GM21529 (cell line): ENCODE measurements around the gene HADHA.
"Not testable (repeated sequence)": the region's sequence is repeated elsewhere in the genome, so short reads cannot be mapped to it uniquely, and the experiment has no call there.

Source experiments
- ATAC-seq: cut with Tn5 transposase; IDR thresholded peaks from one replicate; pipeline ENCODE4 v1.9.1; 2021; ENCODE audit not compliant: unreplicated experiment

Gene HADHA

DNA sequence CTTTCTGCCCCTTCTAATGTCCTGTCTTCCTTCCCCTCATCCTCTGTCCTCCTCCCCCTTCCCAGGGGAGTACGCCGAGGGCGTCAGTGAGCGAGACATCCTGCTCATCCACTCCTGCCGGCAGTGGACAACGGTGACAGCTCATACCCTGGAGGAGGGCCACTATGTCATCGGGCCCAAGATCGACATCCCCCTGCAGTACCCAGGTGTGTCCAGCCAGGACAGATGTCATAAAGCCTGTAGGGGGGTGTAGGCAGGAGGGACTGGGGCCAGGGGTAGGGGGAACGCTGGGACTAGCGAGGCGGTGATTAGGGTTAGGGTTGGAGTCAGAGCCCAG, 68.2 kb downstream of the HADHA start:
- ATAC-seq, result no peak

- ATAC-seq, result no peak
These were observed 68.8 kb downstream of the HADHA start for GRCh38 chr2:26175466-26176278.

DNA sequence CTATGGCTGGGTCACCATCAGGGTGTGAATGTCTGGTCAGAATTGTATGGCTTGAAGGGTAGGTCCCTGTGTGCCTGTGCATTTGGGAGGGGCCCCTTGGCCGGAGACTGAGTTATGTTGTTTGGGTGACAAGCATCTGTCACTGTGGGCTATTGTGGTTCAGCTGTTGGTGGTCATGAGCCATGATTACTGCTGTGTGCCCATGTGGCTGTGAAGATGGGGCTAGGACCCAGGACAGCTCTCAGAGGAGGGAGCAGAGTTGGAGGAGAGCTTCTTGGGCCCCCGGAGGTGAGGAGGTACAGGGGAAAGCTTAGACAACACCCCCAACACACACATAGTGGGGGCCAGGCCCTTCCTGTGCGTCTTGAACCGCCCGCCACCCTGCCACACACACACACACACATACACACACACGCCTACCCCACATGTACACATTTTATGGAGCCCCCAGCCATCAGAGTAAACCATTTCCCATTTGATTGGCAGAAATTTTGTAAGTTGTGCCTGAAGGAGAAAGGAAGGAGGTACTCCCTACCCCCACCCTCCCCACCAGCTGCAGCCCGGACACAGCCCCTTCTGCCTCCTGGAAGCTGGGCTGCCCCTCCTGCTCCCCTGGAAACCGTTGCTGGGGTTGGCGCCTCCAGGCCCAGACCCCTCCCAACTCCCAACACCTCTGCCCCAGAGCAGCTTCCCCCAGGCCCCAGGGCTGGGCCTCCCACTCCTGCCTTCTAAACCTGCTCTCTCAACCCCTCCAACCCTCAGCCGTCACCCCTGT, 69.6 kb downstream of the HADHA start:
- ATAC-seq, result no peak

- ATAC-seq, result no peak
These were observed 70.5 kb downstream of the HADHA start for GRCh38 chr2:26173776-26174482.

DNA sequence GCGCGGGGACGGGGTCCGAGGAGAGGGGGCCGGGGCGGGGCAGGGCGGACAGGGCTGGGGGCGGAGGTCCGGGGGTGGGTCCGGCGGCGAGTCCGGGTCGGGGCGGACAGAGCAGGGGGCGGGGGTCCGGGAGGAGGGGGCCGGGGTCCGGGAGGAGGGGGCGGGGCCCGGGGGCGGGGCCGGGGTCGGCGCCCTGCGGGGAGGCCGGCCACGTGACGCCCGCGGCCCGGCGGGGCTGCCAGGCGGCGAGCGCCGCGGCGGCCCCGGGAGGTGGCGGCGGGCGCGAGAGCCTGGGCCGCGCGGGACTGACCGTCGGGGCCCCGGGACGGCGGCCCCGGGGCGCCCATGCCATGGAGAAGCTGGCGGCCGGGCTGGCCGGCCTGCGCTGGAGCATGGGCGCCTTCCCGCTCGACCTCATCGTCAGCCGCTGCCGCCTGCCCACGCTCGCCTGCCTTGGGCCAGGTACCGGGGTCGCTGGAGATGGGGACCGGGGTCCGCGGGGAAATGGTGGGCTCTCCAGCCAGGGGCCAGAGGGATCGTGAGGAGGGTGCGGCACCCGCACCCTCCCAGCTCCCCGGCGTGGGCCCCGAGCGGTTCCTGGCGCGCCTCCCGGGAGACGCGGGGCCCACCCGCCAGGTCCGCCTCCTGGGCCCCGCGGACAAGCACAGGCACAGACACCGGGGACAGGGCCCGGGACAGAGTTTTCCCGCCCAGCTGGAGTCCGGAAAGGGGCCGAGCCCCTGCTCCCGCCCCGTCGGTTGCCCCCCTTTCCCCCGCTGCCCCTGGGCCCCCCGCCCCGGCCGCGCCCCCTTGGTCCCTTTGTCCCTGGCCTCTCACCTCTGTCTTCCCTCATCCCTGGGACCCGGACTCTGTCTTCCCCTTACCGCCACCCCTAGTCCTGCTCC, 71.3 kb downstream of the HADHA start, which contains the start of gene GAREM2:
Gene GAREM2 (plus strand): TSS at position 218 of the 905 bp plus-strand sequence. CDS start 133 bp downstream, at position 351.
- ATAC-seq, result no peak

GRCh38 chr2:26172189-26172870, 72.1 kb downstream of the HADHA start:
- ATAC-seq, result no peak

DNA sequence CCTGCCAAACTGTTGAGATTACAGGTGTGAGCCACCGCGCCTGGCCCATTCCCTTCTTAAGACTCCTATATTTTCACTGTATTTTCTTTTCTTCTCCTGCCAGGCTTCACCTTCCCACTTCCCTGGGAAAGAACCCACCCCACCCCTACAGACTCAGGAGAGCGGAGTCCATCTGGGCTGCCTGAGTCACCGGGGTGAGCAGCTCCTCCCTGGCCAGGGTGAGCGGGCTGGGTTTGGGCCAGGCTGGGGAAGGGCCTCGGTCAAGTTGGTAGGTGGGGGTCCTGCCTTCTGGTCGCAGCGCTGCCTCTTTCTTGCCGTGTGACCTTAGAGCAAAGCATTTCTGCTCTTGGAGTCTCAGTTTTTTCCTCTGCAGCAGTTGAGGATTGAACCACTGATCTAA, 73.6 kb downstream of the HADHA start:
- ATAC-seq, result no peak

DNA sequence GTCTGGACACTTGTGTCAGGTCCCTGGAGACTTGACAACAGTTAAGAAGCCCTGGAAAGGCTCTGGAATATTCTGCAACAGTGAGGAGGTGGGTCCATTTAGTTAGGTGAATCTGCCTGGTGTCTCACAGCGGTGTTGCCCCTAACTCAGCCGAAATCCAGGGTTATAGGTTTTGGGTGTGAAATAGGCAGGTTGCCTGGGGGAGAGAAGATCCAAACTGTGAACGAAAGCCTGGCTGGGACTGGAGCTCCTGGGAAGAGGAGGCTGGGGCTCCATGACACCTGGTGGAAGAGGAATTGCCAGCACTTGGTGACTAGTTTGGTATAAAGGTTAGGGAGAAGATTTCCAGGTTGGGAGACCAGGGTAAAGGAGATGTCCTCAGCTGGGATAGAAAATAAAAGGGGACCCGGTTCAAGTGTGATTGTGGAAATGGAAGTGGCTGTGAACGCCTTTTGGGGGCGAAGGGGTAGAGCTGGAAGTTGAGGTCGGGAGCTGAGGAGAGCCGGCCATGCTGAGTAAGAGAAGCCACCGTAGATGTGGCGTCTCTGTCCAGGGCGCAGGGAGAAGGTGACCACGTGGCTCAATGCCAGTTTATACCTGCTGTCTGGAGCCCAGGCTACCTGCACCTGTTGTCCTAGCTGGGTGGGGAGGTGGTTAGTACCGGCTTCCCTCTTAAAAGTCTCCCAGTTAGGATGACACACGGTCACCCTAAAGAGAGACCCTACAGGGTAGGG, 74.6 kb downstream of the HADHA start:
- ATAC-seq, result no peak

DNA sequence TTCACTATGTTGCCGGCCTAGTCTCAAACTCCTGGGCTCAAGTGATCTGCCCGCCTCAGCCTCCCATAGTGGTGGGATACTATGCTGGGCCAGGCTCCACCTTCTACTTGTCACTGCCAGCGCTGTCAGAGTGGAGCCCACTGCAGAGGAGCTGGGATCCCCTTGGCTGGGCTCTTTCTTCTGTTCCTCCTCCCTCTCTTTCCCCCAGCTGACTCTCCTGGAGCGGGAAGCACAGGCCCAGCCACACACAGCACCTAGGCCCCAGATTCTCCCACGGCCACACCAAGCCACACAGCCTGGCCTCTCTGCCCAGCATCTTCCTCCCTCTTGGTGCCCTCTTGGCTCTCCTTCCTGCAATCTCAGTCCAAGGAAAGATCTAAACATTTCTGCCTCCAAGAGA, 75.2 kb downstream of the HADHA start:
- no peak for ATAC-seq

GRCh38 chr2:26168785-26169184, 75.6 kb downstream of the HADHA start:
- no peak for ATAC-seq

GRCh38 chr2:26166541-26166940, 77.9 kb downstream of the HADHA start:
- not testable (repeated sequence) for ATAC-seq

DNA sequence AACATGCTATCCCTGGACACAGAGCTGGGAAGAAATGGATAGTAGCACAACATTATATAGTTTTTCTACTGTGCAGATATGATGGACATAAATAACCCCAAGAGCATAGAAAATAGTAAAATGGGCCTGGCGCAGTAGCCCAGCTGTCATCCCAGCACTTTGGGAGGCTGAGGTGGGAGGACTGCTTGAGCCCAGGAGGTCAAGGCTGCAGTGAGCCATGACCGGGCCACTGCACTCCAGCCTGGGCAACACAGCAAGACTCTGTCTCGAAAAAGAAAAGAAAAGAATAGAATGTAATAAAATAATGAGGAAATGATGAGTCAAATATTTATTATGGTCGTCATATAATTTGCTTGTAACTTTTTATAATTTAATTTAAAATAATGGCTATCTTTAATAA, 79.0 kb downstream of the HADHA start:
- ATAC-seq, result no peak

DNA sequence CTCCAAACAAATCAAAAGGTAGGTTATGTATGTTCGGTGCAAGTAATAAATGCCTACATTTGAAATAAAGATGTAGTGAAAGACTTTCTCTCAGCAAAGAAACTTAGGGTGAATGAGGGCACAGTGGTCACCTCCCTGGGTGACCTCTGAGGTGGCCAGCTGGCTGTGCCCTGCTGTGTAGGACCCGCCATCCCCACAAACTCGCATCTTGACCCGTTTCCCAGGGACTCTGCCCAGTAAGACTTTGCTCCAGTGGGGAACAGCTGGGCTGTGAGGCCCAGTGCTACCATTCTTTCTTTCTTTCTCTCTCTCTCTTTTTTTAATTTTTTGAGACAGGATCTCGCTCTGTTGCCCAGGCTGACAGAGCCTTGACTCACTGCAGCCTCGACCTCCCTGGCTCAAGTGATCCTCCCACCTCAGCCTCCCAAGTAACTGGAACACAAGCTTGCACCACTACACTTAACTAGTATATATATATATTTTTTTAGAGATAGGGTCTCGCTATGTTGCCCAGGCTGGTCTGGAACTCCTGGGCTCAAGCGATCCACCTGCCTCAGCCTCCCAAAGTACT, 79.7 kb downstream of the HADHA start:
- no peak for ATAC-seq

GRCh38 chr2:26164231-26164630, 80.2 kb downstream of the HADHA start:
- no peak for ATAC-seq

DNA sequence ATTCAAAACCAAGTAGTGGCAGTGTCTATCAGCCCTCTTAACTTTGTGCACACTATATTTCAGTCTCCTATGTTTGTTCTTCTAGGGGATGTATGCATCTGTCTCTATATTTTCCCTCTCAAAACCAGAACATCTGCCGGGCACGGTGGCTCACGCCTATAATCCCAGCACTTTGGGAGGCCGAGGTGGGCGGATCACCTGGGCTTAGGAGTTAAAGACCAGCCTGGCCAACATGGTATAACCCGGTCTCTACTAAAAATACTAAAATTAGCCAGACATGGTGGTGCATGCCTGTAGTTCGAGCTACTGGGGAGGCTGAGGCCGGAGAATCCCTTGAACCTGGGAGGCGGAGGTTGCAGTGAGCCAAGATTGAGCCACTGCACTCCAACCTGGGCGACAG, 81.5 kb downstream of the HADHA start:
- no peak for ATAC-seq

- no peak for ATAC-seq
These were observed 82.5 kb downstream of the HADHA start for GRCh38 chr2:26161926-26162325.

DNA sequence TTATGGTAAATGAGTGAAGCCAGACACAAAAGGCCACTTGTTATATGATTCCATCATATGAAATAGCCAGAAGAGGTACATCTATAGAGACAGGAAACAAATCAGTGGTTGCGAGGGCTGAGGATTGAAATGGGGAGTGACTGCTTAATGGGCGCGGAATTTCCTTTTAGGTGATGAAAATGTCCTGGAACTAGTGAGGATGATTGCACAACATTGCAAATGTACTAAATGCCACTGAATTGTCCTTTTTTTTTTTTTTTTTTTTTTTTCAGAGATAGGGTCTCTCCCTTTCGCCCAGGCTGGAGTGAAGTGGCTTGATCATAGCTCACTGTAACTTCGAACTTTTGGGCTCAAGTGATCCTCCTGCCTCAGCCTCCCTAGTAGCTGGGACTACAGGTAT, 86.9 kb downstream of the HADHA start:
- ATAC-seq, result no peak

GRCh38 chr2:26150243-26150642, 94.2 kb downstream of the HADHA start:
- ATAC-seq, result no peak

DNA sequence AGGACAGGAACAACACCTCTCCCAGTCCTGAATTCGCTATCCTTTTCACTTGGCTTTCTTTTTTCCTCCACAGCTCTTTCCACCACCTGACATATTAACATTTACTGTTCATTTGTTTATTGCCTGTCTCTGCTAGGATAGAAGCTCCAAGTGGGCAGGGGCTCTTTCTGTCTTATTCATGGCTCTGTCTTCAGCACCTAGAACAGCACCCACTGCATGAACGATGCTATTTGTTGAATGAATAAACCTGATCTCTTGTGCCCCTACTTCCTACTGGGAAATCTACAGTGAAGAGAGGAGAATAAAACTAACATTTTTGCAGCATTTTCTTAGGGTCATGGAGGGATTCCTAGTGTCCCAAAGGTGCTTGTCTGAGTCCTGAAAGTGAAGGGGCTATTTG, 95.9 kb downstream of the HADHA start:
- no peak for ATAC-seq
